Measurements from ENCODE around the gene MSANTD1.

MSANTD1 gene

GRCh38 chr4:3276986-3277385 is 28.0 kb downstream of the MSANTD1 start:
- FAIRE-seq (no peak), DNase-seq (ENCODE audit: insufficient read length, low spot score) (no peak)
- TF ChIP-seq, protein P1, sequence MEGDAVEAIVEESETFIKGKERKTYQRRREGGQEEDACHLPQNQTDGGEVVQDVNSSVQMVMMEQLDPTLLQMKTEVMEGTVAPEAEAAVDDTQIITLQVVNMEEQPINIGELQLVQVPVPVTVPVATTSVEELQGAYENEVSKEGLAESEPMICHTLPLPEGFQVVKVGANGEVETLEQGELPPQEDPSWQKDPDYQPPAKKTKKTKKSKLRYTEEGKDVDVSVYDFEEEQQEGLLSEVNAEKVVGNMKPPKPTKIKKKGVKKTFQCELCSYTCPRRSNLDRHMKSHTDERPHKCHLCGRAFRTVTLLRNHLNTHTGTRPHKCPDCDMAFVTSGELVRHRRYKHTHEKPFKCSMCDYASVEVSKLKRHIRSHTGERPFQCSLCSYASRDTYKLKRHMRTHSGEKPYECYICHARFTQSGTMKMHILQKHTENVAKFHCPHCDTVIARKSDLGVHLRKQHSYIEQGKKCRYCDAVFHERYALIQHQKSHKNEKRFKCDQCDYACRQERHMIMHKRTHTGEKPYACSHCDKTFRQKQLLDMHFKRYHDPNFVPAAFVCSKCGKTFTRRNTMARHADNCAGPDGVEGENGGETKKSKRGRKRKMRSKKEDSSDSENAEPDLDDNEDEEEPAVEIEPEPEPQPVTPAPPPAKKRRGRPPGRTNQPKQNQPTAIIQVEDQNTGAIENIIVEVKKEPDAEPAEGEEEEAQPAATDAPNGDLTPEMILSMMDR (IDR thresholded peaks at IDR 0.05; ENCODE audit: insufficient read depth, missing control alignments), result no peak

DNA sequence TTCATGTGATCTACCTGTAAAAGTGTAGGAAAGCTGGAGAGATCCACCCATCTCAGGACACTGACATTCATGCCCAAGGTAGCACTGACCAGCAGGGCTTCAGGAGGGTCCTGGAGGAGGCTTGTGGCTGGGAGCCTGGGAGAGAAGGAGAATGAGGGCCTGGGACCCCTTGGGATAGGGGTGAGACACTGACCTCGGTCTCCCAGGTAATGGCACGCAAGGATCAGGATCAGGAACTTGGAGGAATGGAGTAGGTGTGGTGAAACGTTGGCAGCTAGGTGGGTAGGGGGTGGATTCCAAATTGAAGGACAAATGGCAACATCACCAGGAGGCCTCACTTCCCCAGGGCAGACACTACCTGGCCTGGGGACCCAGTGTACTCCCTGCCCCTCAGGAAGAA is 31.5 kb downstream of the MSANTD1 start:
- TF ChIP-seq, protein P1 (IDR thresholded peaks at IDR 0.05; ENCODE audit: insufficient read depth, missing control alignments), result no peak
- DNase-seq (ENCODE audit: insufficient read length, low spot score) (no peak), FAIRE-seq (no peak)

DNA sequence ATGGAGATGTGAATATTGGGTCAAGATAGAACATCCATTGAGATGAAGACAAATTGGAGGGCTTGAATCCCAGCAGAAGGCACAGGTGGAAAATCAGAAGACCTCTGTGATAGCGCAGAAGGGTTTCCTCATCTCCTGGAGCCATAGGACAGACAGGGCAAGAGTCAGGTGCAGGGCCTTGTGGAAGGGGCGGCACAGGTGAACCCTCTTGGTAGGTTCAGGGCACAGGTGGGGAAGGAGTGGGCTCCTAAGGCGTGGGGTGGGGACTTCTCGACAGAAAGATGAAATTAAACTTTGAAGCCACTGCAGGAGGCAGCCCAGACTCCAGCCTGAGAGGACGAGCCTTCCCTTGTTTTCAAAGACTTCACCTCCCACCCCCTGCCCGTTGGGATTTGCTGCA is 34.5 kb downstream of the MSANTD1 start:
- no peak for DNase-seq (ENCODE audit: insufficient read length, low spot score)
- FAIRE-seq, result no peak
- TF ChIP-seq, protein P1 (IDR thresholded peaks at IDR 0.05; ENCODE audit: insufficient read depth, missing control alignments), result no peak

- DNase-seq (ENCODE audit: insufficient read length, low spot score) (no peak), FAIRE-seq (no peak)
- TF ChIP-seq, protein P1 (IDR thresholded peaks at IDR 0.05; ENCODE audit: insufficient read depth, missing control alignments), result no peak
Observed at GRCh38 chr4:3283916-3284315, 35.0 kb downstream of the MSANTD1 start.

GRCh38 chr4:3284734-3285557 is 36.0 kb downstream of the MSANTD1 start:
- no peak for DNase-seq (ENCODE audit: insufficient read length, low spot score)
- no peak for FAIRE-seq
- TF ChIP-seq, protein P1 (IDR thresholded peaks at IDR 0.05; ENCODE audit: insufficient read depth, missing control alignments), result no peak

GRCh38 chr4:3285558-3286334 is 36.8 kb downstream of the MSANTD1 start:
- DNase-seq (ENCODE audit: insufficient read length, low spot score) (no peak), FAIRE-seq (no peak)
- TF ChIP-seq, protein P1 (IDR thresholded peaks at IDR 0.05; ENCODE audit: insufficient read depth, missing control alignments), result no peak
